CD4-positive, alpha-beta T cell (primary cell): ENCODE measurements around the gene CFAP161. TPM values are rescaled to one million over a fixed set of nuclear protein-coding genes. Genes with fewer than 3 reads are reported as not detected.
A peak's percentile ranks its signal among the peaks of the same experiment; 100 is the strongest.

Experiments
- ATAC-seq: fragments of 200-7000 bp; cut with Tn5 transposase; one replicate; pipeline ENCODE4 v1.10.0; 2022; ENCODE audit warnings: mild to moderate bottlenecking; ENCODE audit not compliant: poor library complexity
- CTCF ChIA-PET: fragments of 350-600 bp; sonication (Branson Sonifier 250); formaldehyde crosslinking; loops from one replicate; lab custom pipeline; 2021; ENCODE audit warnings: antibody characterized with exemption, inconsistent platforms; lab: Charles Lee
- POLR2A ChIA-PET: fragments of 350-600 bp; sonication (Branson Sonifier 250); formaldehyde crosslinking; loops from one replicate; lab custom pipeline; 2021; ENCODE audit warnings: antibody characterized with exemption, inconsistent platforms; lab: Charles Lee
- DNase-seq, 14 experiments: peaks; one replicate each; pipeline ENCODE4 v3.0.0-alpha.2; 2013 to 2020; ENCODE audit warnings: mixed read lengths in 2 of 14
- H3K27ac ChIP-seq, 2 donors: one replicate each; pipeline versions ENCODE4 v1.5.1 to v1.7.0; 2013; ENCODE audit warnings: low read length in 2 of 2, low read depth in 1 of 2, mild to moderate bottlenecking in 1 of 2
- H3K27me3 ChIP-seq, 2 experiments: 1 replicate in 1 of 2; 2 replicates in 1 of 2; pipeline versions ENCODE4 v1.6.1 to v1.7.0; 2013; ENCODE audit warnings: low read length in 2 of 2, control low read depth in 1 of 2, mild to moderate bottlenecking in 1 of 2, moderate library complexity in 1 of 2; ENCODE audit not compliant: insufficient read depth in 2 of 2, control insufficient read depth in 1 of 2
- H3K36me3 ChIP-seq: one replicate; pipeline ENCODE4 v1.6.1; 2013; ENCODE audit warnings: low read length, control low read depth; ENCODE audit not compliant: insufficient read depth
- H3K4me1 ChIP-seq: one replicate; pipeline ENCODE4 v1.6.1; 2013; ENCODE audit warnings: low read length, control low read depth; ENCODE audit not compliant: insufficient read depth
- H3K4me3 ChIP-seq: one replicate; pipeline ENCODE4 v1.5.1; 2013; ENCODE audit warnings: mild to moderate bottlenecking, low read length, moderate library complexity
- H3K9me3 ChIP-seq, 2 experiments: 1 replicate in 1 of 2; 2 replicates in 1 of 2; pipeline versions ENCODE4 v1.6.1 to v1.7.0; 2013; ENCODE audit warnings: low read length in 2 of 2, mild to moderate bottlenecking in 2 of 2, control low read depth in 1 of 2, moderate library complexity in 1 of 2; ENCODE audit not compliant: control insufficient read depth in 1 of 2, insufficient read depth in 1 of 2
- H3K27ac Mint-ChIP-seq: one replicate; pipeline ENCODE4 v1.8.0; 2020; ENCODE audit warnings: mixed read lengths
- H3K27me3 Mint-ChIP-seq: one replicate; pipeline ENCODE4 v1.8.0; 2021; ENCODE audit warnings: mixed read lengths
- H3K36me3 Mint-ChIP-seq: one replicate; pipeline ENCODE4 v1.8.0; 2021; ENCODE audit warnings: low read depth, mixed read lengths
- H3K4me1 Mint-ChIP-seq: one replicate; pipeline ENCODE4 v1.8.0; 2021; ENCODE audit warnings: low read depth, mixed read lengths
- H3K4me3 Mint-ChIP-seq: one replicate; pipeline ENCODE4 v1.8.0; 2020; ENCODE audit warnings: mild to moderate bottlenecking, mixed read lengths
- H3K9me3 Mint-ChIP-seq: one replicate; pipeline ENCODE4 v1.8.0; 2020; ENCODE audit warnings: mixed read lengths
- CTCF ChIP-seq: fragments of 200-600 bp; IDR thresholded peaks from one replicate; pipeline ENCODE4 v1.8.0; 2022; ENCODE audit warnings: antibody characterized with exemption, mild to moderate bottlenecking
- intact Hi-C, 2 experiments: fragments of 100-400 bp; cut with DNase I in 1 of 2; cut with micrococcal nuclease in 1 of 2; formaldehyde crosslinking; loops; one replicate each; pipeline versions ENCODE4 v1.15.1 to v1.9.0; 2023 to 2025; cut with DNase I, micrococcal nuclease
- total RNA-seq, 174 experiments: library from RNA in 2 of 174; stranded (reverse) in 2 of 174; gene quantifications; one replicate each; pipeline ENCODE4 v1.2.3 and lab custom pipeline; 2021 to 2026

The CFAP161 gene
- total RNA-seq, 2 experiments from 2014 or later, result not detected

GRCh38 chr15:81108427-81108826, 25.6 kb upstream of the CFAP161 start:
- ChIA-PET CTCF (interaction anchor here (1.2 to 4.7 kb wide), 2 partner anchors 114 to 158 kb away, joined by 3 to 34 read pairs; no protein-coding TSS in a partner anchor), POLR2A (interaction anchor here (0.7 kb wide), 1 partner anchor 542 kb away, joined by 3 read pairs; no protein-coding TSS in a partner anchor)
- H3K9me3 Mint-ChIP-seq, result no peaks in the 10 kb centered on the region
- Histone ChIP-seq H3K36me3 (no peaks in the 10 kb centered on the region), H3K27ac (no peak overlapping the region), H3K9me3 (no peaks in the 10 kb centered on the region), H3K27me3 (peaks cover 5 to 7% of the 10 kb centered on the region in 2 experiments), H3K4me3 (no peak overlapping the region), H3K4me1 (no peaks in the 10 kb centered on the region)
- no peaks in the 10 kb centered on the region for H3K36me3 Mint-ChIP-seq
- no peaks in the 10 kb centered on the region for H3K4me1 Mint-ChIP-seq
- ATAC-seq (no peak), DNase-seq (peak in 4 of 14 experiments; percentile 6 to 25 (median 16))
- peak; percentile 55 for TF ChIP-seq CTCF
- intact Hi-C loops, result loop anchor here (1.0 to 5.0 kb wide), 5 partner anchors 111 to 651 kb away; no protein-coding TSS in a partner anchor
- H3K27me3 Mint-ChIP-seq, result peaks cover 34% of the 10 kb centered on the region
- no peak overlapping the region for H3K4me3 Mint-ChIP-seq
- no peak overlapping the region for H3K27ac Mint-ChIP-seq

- no peak for ATAC-seq
- CTCF ChIA-PET, result no interaction called here
- Histone ChIP-seq H3K4me1 (no peaks in the 10 kb centered on the region), H3K36me3 (no peaks in the 10 kb centered on the region), H3K27me3 (peaks cover 6 to 9% of the 10 kb centered on the region in 2 experiments), H3K27ac (no peak overlapping the region), H3K9me3 (no peaks in the 10 kb centered on the region), H3K4me3 (no peak overlapping the region)
- Mint-ChIP-seq H3K4me3 (no peak overlapping the region), H3K4me1 (no peaks in the 10 kb centered on the region), H3K9me3 (no peaks in the 10 kb centered on the region), H3K36me3 (no peaks in the 10 kb centered on the region), H3K27me3 (peaks cover 48% of the 10 kb centered on the region), H3K27ac (no peak overlapping the region)
- no peak for TF ChIP-seq CTCF
- no peak for DNase-seq
- POLR2A ChIA-PET, result no interaction called here
- intact Hi-C loops, result no loop called here
These were observed 23.1 kb upstream of the CFAP161 start for GRCh38 chr15:81111018-81111417.

GRCh38 chr15:81111510-81112470, 22.3 kb upstream of the CFAP161 start:
- ChIA-PET POLR2A (no interaction called here), CTCF (interaction anchor here (0.9 to 1.0 kb wide), 2 partner anchors 133 to 134 kb away, joined by 3 read pairs; no protein-coding TSS in a partner anchor)
- no peak overlapping the region for H3K4me3 ChIP-seq
- H3K9me3 ChIP-seq, result no peaks in the 10 kb centered on the region
- intact Hi-C loops, result no loop called here
- ATAC-seq, result no peak
- DNase-seq, result no peak
- Mint-ChIP-seq H3K9me3 (no peaks in the 10 kb centered on the region), H3K36me3 (no peaks in the 10 kb centered on the region), H3K4me3 (no peak overlapping the region), H3K27ac (no peak overlapping the region), H3K4me1 (no peaks in the 10 kb centered on the region), H3K27me3 (peaks cover 49% of the 10 kb centered on the region)
- H3K4me1 ChIP-seq, result no peaks in the 10 kb centered on the region
- no peak for TF ChIP-seq CTCF
- H3K36me3 ChIP-seq, result no peaks in the 10 kb centered on the region
- H3K27ac ChIP-seq, result no peak overlapping the region
- H3K27me3 ChIP-seq, result peaks cover 9 to 10% of the 10 kb centered on the region in 2 experiments
